PC-3 (cell line): Measurements from ENCODE around the gene CSTF3.

Experiments
- CTCF ChIP-seq: fragments of 300-600 bp; sonication (generic); conservative IDR thresholded peaks from 2 replicates; pipeline ENCODE4 v1.5.1; 2017; ENCODE audit warnings: antibody characterized with exemption, low read depth, mild to moderate bottlenecking, low read length
- EZH2 ChIP-seq: fragments of 300-600 bp; sonication (generic); IDR thresholded peaks from one replicate; pipeline ENCODE4 v1.6.1; 2017; ENCODE audit warnings: antibody characterized with exemption, mild to moderate bottlenecking, low read length; ENCODE audit not compliant: unreplicated experiment

GRCh38 chr11:33185756-33186155, 24.5 kb upstream of the CSTF3 start:
- TF ChIP-seq CTCF: no peak
- TF ChIP-seq EZH2: no peak
